Urinary bladder (tissue), 4 donors: ENCODE results near the gene KCNIP3. TPM values are rescaled to one million over a fixed set of nuclear protein-coding genes. Genes with fewer than 3 reads are reported as not detected.
"Not testable (repeated sequence)": the region's sequence is repeated elsewhere in the genome, so short reads cannot be mapped to it uniquely, and the experiment has no call there.

Experiments used
- DNase-seq: peaks from one replicate; pipeline ENCODE4 v3.0.0-alpha.2; 2015; ENCODE audit errors: extremely low spot score
- H3K27ac ChIP-seq: one replicate; pipeline ENCODE4 v1.5.1; 2013; ENCODE audit warnings: low read depth, mild to moderate bottlenecking, moderate library complexity
- H3K36me3 ChIP-seq: one replicate; pipeline ENCODE4 v1.6.1; 2013; ENCODE audit warnings: mild to moderate bottlenecking, moderate library complexity; ENCODE audit not compliant: insufficient read depth
- H3K4me1 ChIP-seq: one replicate; pipeline ENCODE4 v1.6.1; 2013; ENCODE audit warnings: mild to moderate bottlenecking, moderate library complexity; ENCODE audit not compliant: insufficient read depth
- H3K4me3 ChIP-seq: one replicate; pipeline ENCODE4 v1.5.1; 2013; ENCODE audit warnings: low read depth, low read length
- WGBS: extraction: QIAGEN DNeasy Blood & Tissue Kit; methylation state at CpG from one replicate; pipeline ENCODE4 v1.1.7; 2013; 5-methylcytosine and 5-hydroxymethylcytosine counted together
- polyA plus RNA-seq: library from polyadenylated mRNA; stranded (reverse); fragments of 200-250 nt; gene quantifications from one replicate; pipeline ENCODE4 v1.2.3, GENCODE V29; 2013
- total RNA-seq: library from RNA; depleted of rRNA; stranded (reverse); fragments of >200 nt; gene quantifications from one replicate; pipeline ENCODE4 v1.2.3, GENCODE V29; 2014
- donor health status: healthy with polysubstance abuse.
- donor health status: healthy.

The KCNIP3 gene
- total and polyA plus RNA-seq, 2 donors: 6.1 to 16.8 TPM

DNA sequence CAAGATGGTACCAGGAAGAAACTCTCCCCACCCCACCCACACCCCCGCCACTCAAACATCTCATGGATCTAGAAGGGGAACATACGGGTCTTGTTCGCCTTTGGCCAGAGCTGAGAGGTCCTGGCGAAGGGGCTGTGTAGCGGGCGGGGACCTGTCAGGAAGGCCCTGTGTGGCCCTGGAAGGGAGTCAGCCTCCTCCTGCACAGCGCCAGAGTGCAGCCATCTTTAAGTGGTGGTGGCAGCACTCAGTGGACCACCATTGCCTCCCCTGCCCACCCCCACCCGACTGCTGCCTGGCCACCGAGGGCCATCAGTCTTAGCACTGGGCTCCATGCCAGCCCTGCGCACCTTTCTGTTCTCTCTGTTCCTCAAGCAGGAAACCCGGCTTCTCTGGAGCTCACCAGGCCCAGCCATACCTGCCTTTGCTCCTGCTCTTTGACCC lies 93.8 kb downstream of the KCNIP3 start:
- 86% methylated on average over 11 of the region's 11 CpGs for WGBS
- no peak overlapping the region for H3K4me3 ChIP-seq
- DNase-seq: no peak
- H3K27ac ChIP-seq: no peak overlapping the region
- no peaks in the 10 kb centered on the region for H3K4me1 ChIP-seq
- H3K36me3 ChIP-seq: no peaks in the 10 kb centered on the region

DNA sequence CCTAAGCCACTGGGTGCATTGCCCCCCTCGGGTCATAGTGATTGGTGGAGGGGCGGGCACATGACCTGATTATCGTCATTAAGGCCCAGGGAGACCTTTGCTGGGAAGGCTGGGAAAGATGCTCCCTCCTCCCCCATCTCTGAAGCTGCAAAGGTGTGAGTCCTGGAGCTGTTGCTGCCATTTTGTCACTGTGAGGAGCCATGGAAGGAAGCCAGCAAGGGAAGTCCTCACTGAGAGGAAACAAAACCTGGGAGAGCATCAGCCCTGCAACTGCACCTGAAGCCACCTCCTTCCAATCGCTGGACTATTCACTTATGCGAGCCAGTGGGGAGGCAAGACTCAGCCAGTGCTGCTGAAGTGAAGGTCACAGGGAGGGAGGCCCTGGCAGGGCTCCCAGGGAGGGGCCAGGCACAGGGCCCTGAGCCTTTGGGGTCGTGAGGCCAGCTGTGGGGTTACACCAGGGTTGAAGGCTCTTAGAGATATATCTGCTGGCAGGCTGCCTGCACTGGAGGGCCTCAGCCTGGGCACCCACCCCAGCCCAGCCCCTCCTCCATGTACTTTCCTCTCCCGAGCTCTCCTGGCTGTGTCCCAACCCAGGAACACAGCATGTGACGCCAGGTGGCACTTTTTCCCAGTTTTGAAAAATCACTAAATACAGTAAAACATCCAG lies 94.6 kb downstream of the KCNIP3 start:
- Histone ChIP-seq H3K4me1 (no peaks in the 10 kb centered on the region), H3K36me3 (no peaks in the 10 kb centered on the region), H3K27ac (no peak overlapping the region), H3K4me3 (no peak overlapping the region)
- WGBS: 60% methylated on average over 8 of the region's 8 CpGs
- no peak for DNase-seq

DNA sequence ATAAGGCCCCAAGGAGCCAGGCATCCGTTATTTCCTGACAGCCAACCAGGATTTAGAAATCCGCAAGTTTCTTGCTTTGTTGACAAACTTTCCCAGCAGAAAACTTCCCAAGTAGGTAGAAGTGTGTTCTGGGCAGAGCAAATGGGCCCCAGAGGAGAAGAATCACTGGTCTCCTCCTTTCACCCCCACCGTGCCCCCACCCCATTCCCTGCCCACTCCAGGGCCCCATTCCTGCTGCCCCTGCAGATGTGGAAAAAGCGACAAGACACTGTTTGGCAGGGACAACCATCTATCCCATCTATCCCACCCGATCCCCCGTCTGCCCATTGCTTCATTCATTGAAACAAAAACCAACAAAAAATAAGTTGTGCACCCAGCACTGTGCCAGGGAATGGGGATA lies 95.2 kb downstream of the KCNIP3 start:
- DNase-seq: no peak
- no peaks in the 10 kb centered on the region for H3K4me1 ChIP-seq
- no peak overlapping the region for H3K27ac ChIP-seq
- no peak overlapping the region for H3K4me3 ChIP-seq
- no peaks in the 10 kb centered on the region for H3K36me3 ChIP-seq
- 87% methylated on average over 6 of the region's 6 CpGs for WGBS

DNA sequence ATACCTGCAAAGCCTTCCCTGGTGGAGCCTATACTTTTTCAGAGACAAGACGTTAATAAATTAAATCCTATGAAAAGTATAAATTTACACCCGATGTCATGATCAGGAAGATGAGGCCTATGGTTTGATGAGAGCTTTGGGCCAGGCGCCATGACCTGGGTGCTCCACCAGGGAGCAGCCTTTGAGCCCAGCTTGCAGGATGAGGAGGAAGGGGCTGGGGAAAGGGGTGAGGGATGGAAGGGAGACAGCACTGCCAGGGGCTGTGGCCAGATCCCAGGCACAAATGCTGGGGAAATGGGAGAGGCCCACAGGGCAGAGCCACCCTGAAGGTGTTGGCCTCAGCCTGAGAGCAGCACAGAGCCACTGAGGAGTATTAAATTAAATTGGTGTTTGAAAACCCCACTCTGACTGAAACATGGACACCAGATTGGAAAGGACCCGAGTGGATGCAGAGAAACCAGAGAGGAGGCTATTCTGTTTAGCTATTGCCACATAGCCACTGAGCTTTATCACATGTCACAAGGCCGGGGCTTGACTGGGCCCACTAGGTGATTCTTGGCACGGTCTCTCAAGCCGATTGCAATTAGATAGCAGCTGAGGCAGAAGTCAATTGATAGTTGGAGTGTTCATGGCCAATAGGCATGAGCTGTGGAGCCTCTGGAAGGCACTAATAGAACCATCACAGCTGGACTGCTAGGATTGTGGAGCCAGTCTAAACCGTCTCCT lies 95.7 kb downstream of the KCNIP3 start:
- Histone ChIP-seq H3K36me3 (no peaks in the 10 kb centered on the region), H3K4me1 (no peaks in the 10 kb centered on the region), H3K27ac (no peak overlapping the region), H3K4me3 (no peak overlapping the region)
- 84% methylated on average over 8 of the region's 8 CpGs for WGBS
- no peak for DNase-seq

DNA sequence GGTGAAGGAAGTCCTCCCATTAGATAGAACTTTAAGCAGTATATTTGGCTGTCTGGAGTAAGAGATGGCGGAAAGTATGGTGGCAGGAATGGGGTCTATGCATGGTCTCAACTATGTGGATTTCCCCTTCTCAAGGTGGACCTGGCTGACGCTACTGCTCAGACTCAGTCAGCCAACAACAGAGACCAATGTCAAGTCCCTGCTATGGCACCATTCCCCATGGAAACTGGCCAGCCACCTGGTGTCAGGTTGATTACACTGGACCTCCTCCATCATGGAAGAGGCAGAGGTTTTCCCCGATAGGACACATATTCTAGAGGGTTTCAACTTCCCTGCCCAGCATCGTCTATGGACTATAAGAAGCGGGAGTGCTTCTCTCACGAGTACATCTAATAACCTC lies 96.8 kb downstream of the KCNIP3 start:
- H3K4me1 ChIP-seq: no peaks in the 10 kb centered on the region
- no peak overlapping the region for H3K4me3 ChIP-seq
- no peak overlapping the region for H3K27ac ChIP-seq
- no peak for DNase-seq
- 93% methylated on average over 6 of the region's 6 CpGs for WGBS
- H3K36me3 ChIP-seq: no peaks in the 10 kb centered on the region

DNA sequence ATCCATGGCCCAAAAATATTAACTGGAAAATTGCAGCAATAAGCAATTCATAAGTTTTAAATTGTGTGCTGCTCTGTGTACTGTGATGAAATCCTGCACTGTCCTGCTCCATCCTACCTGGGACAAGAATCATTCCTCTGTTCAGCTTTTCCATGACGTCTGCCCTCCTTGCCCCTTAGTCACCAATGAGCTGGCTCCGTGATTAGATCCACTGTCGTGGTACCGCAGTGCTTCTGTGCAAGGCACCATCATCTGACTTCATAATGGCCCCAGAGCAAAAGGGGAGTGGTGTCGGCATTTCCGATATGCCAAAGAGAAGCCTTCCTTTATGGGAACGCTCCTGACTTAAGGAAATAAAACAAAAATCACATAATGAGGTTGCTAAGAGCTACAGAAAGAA lies 101.9 kb downstream of the KCNIP3 start:
- no peak overlapping the region for H3K4me3 ChIP-seq
- H3K4me1 ChIP-seq: no peaks in the 10 kb centered on the region
- no peak for DNase-seq
- WGBS: 93% methylated on average over 7 of the region's 7 CpGs
- no peak overlapping the region for H3K27ac ChIP-seq
- no peaks in the 10 kb centered on the region for H3K36me3 ChIP-seq

DNA sequence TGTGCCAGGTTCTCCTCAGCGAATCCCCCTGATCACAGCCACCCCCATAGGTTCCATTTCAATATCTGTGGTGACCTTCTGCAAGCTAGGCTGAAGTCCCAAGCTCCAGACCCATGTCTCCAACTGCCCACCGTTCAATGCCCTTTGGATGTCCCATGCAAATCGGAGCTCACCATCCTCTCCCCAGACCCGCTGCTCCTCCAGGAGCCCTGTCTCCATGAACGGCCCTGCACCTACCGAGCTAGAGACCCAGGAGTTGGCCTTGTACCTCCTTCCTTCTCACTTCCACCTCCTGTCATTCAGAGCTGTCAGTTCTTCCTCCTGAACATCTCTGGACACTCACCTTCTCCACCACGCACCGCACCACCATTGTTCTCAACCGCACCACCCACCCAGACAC lies 104.3 kb downstream of the KCNIP3 start:
- no peak overlapping the region for H3K4me3 ChIP-seq
- WGBS: 67% methylated on average over 9 of the region's 9 CpGs
- no peak overlapping the region for H3K27ac ChIP-seq
- no peak for DNase-seq
- H3K36me3 ChIP-seq: no peaks in the 10 kb centered on the region
- no peaks in the 10 kb centered on the region for H3K4me1 ChIP-seq

DNA sequence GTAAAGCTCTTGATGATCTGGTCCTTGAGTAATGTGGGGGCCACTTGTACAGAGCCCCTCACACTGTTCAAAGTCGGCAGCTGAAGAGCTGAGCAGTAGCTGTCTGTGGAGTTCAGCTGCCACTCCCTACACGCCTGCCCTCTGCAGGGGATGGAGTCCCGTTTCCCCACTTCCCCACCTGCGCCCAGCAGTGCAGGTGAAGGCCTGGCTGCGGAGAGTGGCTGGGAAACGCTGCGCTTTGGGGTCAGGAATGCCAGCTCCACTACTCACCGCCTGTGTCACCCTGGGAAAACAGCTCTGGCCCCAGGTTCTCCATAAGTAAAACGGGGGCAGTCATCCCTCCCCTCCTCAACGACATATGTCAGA lies 104.8 kb downstream of the KCNIP3 start:
- H3K36me3 ChIP-seq, DNase-seq, H3K4me1 ChIP-seq, H3K27ac ChIP-seq: not testable (repeated sequence)
- under 1% methylated on average over 10 of the region's 10 CpGs for WGBS
- H3K4me3 ChIP-seq: peak overlapping the region; percentile 76

DNA sequence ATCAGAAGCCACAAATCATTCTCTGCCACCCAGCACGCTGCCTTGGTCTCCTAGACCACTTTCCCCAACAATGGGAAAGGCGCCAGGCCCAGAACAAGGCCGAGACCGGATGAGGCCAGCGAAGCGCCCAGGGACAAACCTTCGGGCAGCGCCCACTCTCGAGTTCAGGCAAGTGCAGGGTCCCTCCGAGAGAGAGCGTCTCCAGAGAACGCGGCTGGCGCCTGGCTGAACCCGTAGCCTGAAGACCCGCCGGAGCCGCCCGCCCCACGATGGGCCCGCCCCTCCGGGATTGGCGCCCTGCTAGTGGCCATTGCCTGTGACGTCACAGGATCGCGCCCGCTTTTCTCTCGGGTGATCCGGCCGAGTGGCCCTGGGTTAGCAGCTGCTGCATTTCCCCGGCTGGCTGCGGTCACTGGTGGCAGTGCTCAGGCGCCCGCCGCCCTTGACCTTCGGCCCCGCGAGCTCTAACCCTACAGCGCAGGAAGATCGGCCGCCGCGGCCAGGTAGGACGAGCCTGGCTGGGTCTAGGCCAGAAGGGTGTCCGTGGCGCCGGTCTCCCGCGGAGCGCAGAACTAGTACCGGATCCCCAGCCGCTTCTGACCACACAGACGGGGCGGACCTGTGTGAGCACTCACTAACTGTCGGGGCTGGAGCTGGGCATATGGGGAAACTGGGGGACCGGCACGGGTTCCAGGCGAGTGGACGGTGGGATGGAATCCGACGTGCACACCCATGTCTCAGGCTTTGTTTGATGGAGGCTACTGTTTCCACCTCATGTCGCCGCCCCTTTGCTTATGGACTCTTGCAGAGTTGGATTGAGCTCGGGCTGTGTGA lies 105.4 kb downstream of the KCNIP3 start, which contains the start of gene FAHD2A:
Gene FAHD2A (plus strand): TSS at position 339 of the 834 bp plus-strand sequence. CDS start 2,851 bp downstream, outside the sequence.
- Histone ChIP-seq H3K36me3 (no peaks in the 10 kb centered on the region), H3K4me3 (peak within 1 kb of the TSS; percentile 76), H3K27ac (peak within 1 kb of the TSS; percentile 52), H3K4me1 (no peaks in the 10 kb centered on the region)
- peak; percentile 81 for DNase-seq
- under 1% methylated on average over 64 of the region's 64 CpGs for WGBS

DNA sequence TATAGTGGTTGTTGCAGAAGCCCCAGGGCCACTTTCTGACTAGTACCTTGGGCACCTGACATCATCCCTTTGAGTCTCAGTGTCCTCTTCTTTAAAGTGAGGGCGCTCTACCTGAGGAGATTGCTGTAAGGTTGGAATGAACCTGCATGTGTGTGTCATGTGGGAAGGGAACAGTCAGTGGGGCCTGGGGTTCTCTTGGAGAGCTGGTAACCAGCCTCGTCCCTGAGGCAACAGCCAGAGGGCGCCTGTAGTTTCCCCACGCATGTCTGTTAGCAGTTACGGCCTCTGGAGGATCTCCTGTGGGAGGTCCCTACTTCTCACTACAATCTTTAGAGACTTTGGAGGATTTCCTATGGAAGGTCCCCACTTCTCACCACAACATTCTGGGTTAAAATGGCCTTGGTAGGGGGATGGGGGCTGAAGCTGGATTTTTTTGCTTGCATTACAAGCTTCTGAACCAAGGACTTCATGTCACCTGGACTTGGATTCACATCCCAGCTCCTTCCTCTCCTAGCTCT lies 106.1 kb downstream of the KCNIP3 start:
- WGBS: 2% methylated on average over 5 of the region's 5 CpGs
- H3K27ac ChIP-seq, H3K4me1 ChIP-seq, DNase-seq, H3K36me3 ChIP-seq: not testable (repeated sequence)
- H3K4me3 ChIP-seq: peak overlapping the region; percentile 76

DNA sequence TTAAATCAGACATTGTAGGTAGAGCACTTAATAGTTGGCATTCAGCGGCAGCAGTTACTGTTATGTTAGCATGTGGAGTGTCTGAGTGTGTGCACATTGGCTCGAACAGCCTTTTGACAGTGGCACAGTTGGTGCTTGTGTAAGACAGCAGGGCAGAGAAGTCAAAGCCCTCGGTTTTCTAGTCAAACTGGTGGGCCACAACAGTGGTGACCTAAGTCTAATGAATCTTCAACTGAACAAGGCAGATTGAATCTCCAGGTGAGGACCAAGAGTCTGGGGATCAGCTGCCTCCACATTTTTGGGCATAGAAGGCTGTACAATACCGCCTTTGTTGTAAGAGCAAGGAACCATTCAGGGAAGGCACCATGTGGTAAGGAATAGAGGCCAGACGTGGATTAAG lies 106.7 kb downstream of the KCNIP3 start:
- H3K27ac ChIP-seq, H3K4me3 ChIP-seq, H3K4me1 ChIP-seq, H3K36me3 ChIP-seq, DNase-seq: not testable (repeated sequence)
- WGBS: 91% methylated on average over 5 of the region's 5 CpGs

DNA sequence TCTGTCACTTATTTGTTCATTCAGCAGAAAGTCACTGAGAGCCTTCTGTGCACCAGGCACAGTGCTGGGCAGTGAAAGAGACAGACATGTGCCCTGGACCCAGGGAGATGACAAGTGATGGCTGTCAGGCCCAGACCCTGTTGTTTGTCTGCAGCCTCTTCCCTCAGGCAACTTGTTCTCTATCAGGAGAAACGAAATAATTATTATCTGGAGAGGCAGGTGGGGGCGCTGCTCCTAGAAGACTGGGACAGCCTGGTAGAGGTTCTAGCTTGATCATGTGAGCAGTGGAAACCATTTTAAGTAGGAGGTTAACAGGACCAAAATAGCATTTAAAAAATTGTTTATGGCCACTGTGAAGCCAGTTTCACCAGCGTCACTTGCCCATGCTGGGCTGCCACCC lies 107.5 kb downstream of the KCNIP3 start:
- H3K4me3 ChIP-seq, H3K4me1 ChIP-seq, H3K36me3 ChIP-seq, H3K27ac ChIP-seq, DNase-seq: not testable (repeated sequence)
- WGBS: 88% methylated on average over 3 of the region's 3 CpGs

DNA sequence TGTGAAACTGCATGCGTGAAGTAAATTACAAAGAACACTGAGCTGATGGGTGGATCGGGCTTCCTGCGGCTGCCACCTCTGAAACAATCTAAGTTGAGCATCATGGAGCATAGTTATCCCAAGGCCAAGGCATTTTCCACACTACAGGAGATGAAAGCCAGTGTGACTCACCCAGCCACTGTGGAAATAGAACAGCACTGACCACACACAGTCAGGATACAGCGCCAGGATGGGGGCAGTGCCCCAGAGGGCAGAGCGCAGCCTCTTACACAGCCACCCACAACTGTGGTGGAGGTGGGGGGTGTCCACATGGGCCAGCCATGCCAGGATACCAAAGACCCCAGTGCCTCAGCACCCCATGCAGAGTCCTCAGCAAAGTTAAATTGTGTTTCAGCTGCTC lies 114.1 kb downstream of the KCNIP3 start:
- WGBS: 92% methylated on average over 5 of the region's 5 CpGs
- DNase-seq, H3K36me3 ChIP-seq, H3K4me3 ChIP-seq, H3K4me1 ChIP-seq, H3K27ac ChIP-seq: not testable (repeated sequence)
